GM18517 (cell line): ENCODE results near the gene DHCR7.
A peak's percentile ranks its signal among the peaks of the same experiment; 100 is the strongest.

ENCODE experiments used
- ATAC-seq: cut with Tn5 transposase; IDR thresholded peaks from one replicate; pipeline ENCODE4 v1.9.1; 2021; ENCODE audit warnings: mild to moderate bottlenecking, moderate library complexity; ENCODE audit not compliant: unreplicated experiment

The DHCR7 gene

GRCh38 chr11:71448257-71449171 lies at the start of gene DHCR7:
DHCR7 (minus strand) TSS chr11:71448393; CDS start chr11:71444952, 3,441 bp downstream.
- ATAC-seq = peak; percentile 79

- ATAC-seq = no peak
Measured at GRCh38 chr11:71496421-71496820, 48.2 kb upstream of the DHCR7 start.

- no peak for ATAC-seq
Measured at GRCh38 chr11:71495286-71496230, 47.4 kb upstream of the DHCR7 start.

GRCh38 chr11:71491940-71492339 lies 43.7 kb upstream of the DHCR7 start:
- no peak for ATAC-seq

GRCh38 chr11:71491531-71491930 lies 43.3 kb upstream of the DHCR7 start:
- ATAC-seq = no peak

- ATAC-seq = no peak
Measured at GRCh38 chr11:71490731-71491390, 42.7 kb upstream of the DHCR7 start.

GRCh38 chr11:71490044-71490730 lies 42.0 kb upstream of the DHCR7 start:
- no peak for ATAC-seq

GRCh38 chr11:71489311-71490043 lies 41.3 kb upstream of the DHCR7 start:
- ATAC-seq = no peak

GRCh38 chr11:71488681-71489270 lies 40.6 kb upstream of the DHCR7 start:
- no peak for ATAC-seq

GRCh38 chr11:71486320-71486719 lies 38.1 kb upstream of the DHCR7 start:
- no peak for ATAC-seq

- no peak for ATAC-seq
Measured at GRCh38 chr11:71485466-71485865, 37.3 kb upstream of the DHCR7 start.

GRCh38 chr11:71485063-71485399 lies 36.8 kb upstream of the DHCR7 start:
- ATAC-seq = no peak

- ATAC-seq = no peak
Measured at GRCh38 chr11:71484248-71485062, 36.3 kb upstream of the DHCR7 start.

GRCh38 chr11:71483692-71484091 lies 35.5 kb upstream of the DHCR7 start:
- no peak for ATAC-seq

- no peak for ATAC-seq
Measured at GRCh38 chr11:71482746-71483364, 34.7 kb upstream of the DHCR7 start.

- no peak for ATAC-seq
Measured at GRCh38 chr11:71482216-71482615, 34.0 kb upstream of the DHCR7 start.

GRCh38 chr11:71481101-71481960 lies 33.1 kb upstream of the DHCR7 start:
- ATAC-seq = no peak
